ENCODE data around the gene UGT1A8.

The UGT1A8 gene

GRCh38 chr2:233758849-233759248 lies 141.4 kb downstream of the UGT1A8 start:
- Histone ChIP-seq H3K9me3 (ENCODE audit: low read length) (no peaks in the 10 kb centered on the region), H3K27me3 (ENCODE audit: insufficient read depth, low read length) (no peaks in the 10 kb centered on the region), H2AFZ (ENCODE audit: low read length) (no peak overlapping the region), H3K27ac (ENCODE audit: low read depth, low read length, poor library complexity, severe bottlenecking) (no peak overlapping the region), H3F3A (ENCODE audit: insufficient read depth, low read length) (no peaks in the 10 kb centered on the region), H3K9me2 (ENCODE audit: low read depth, low read length) (no peaks in the 10 kb centered on the region), H3K4me2 (ENCODE audit: low read length) (no peak overlapping the region), H3K79me2 (ENCODE audit: insufficient read depth, low read length) (no peaks in the 10 kb centered on the region), H4K20me1 (ENCODE audit: insufficient read depth, low read length) (no peaks in the 10 kb centered on the region), H3K9ac (ENCODE audit: low read length) (no peak overlapping the region), H3K4me3 (ENCODE audit: low read depth, low read length, poor library complexity, severe bottlenecking) (no peak overlapping the region), H3K36me3 (ENCODE audit: insufficient read depth, low read length) (no peaks in the 10 kb centered on the region), H3K4me1 (ENCODE audit: insufficient read depth, low read length, severe bottlenecking) (no peaks in the 10 kb centered on the region)
- TF ChIP-seq CTCF (IDR thresholded peaks at IDR 0.05; ENCODE audit: low read length) (no peak), EZH2 (IDR thresholded peaks at IDR 0.05; ENCODE audit: borderline replicate concordance, low read length) (no peak)

- Histone ChIP-seq H3K4me1 (ENCODE audit: insufficient read depth, low read length, severe bottlenecking) (no peaks in the 10 kb centered on the region), H3K79me2 (ENCODE audit: insufficient read depth, low read length) (no peaks in the 10 kb centered on the region), H2AFZ (ENCODE audit: low read length) (no peak within 1 kb of the TSS), H3K9me2 (ENCODE audit: low read depth, low read length) (no peaks in the 10 kb centered on the region), H3K4me2 (ENCODE audit: low read length) (no peak within 1 kb of the TSS), H3F3A (ENCODE audit: insufficient read depth, low read length) (no peaks in the 10 kb centered on the region), H3K4me3 (ENCODE audit: low read depth, low read length, poor library complexity, severe bottlenecking) (no peak within 1 kb of the TSS), H3K9ac (ENCODE audit: low read length) (no peak within 1 kb of the TSS), H3K9me3 (ENCODE audit: low read length) (no peaks in the 10 kb centered on the region), H3K27ac (ENCODE audit: low read depth, low read length, poor library complexity, severe bottlenecking) (no peak within 1 kb of the TSS), H3K27me3 (ENCODE audit: insufficient read depth, low read length) (no peaks in the 10 kb centered on the region), H3K36me3 (ENCODE audit: insufficient read depth, low read length) (no peaks in the 10 kb centered on the region), H4K20me1 (ENCODE audit: insufficient read depth, low read length) (no peaks in the 10 kb centered on the region)
- TF ChIP-seq EZH2 (IDR thresholded peaks at IDR 0.05; ENCODE audit: borderline replicate concordance, low read length): no peak
- TF ChIP-seq CTCF (IDR thresholded peaks at IDR 0.05; ENCODE audit: low read length): no peak
Observed at GRCh38 chr2:233760043-233760442, 142.6 kb downstream of the UGT1A8 start, which contains the start of gene UGT1A1. Gene UGT1A1, plus strand, starts transcription at chr2:233760270. Its CDS starts 18 bp downstream, at chr2:233760288.

GRCh38 chr2:233761040-233761769 lies 143.8 kb downstream of the UGT1A8 start:
- Histone ChIP-seq H4K20me1 (ENCODE audit: insufficient read depth, low read length) (no peaks in the 10 kb centered on the region), H3K9ac (ENCODE audit: low read length) (no peak overlapping the region), H3K4me3 (ENCODE audit: low read depth, low read length, poor library complexity, severe bottlenecking) (no peak overlapping the region), H3K4me2 (ENCODE audit: low read length) (no peak overlapping the region), H3K9me2 (ENCODE audit: low read depth, low read length) (no peaks in the 10 kb centered on the region), H3K9me3 (ENCODE audit: low read length) (no peaks in the 10 kb centered on the region), H3K79me2 (ENCODE audit: insufficient read depth, low read length) (no peaks in the 10 kb centered on the region), H3K4me1 (ENCODE audit: insufficient read depth, low read length, severe bottlenecking) (no peaks in the 10 kb centered on the region), H3K27ac (ENCODE audit: low read depth, low read length, poor library complexity, severe bottlenecking) (no peak overlapping the region), H2AFZ (ENCODE audit: low read length) (no peak overlapping the region), H3K27me3 (ENCODE audit: insufficient read depth, low read length) (no peaks in the 10 kb centered on the region), H3K36me3 (ENCODE audit: insufficient read depth, low read length) (no peaks in the 10 kb centered on the region), H3F3A (ENCODE audit: insufficient read depth, low read length) (no peaks in the 10 kb centered on the region)
- TF ChIP-seq EZH2 (IDR thresholded peaks at IDR 0.05; ENCODE audit: borderline replicate concordance, low read length) (no peak), CTCF (IDR thresholded peaks at IDR 0.05; ENCODE audit: low read length) (no peak)
